Inferior parietal cortex (tissue), 1 donor: ENCODE measurements around the gene WNT6.

ENCODE experiments used
- DNase-seq: peaks from one replicate; pipeline ENCODE4 v3.0.0-alpha.2; 2016; ENCODE audit errors: extremely low spot score

Gene WNT6

DNA sequence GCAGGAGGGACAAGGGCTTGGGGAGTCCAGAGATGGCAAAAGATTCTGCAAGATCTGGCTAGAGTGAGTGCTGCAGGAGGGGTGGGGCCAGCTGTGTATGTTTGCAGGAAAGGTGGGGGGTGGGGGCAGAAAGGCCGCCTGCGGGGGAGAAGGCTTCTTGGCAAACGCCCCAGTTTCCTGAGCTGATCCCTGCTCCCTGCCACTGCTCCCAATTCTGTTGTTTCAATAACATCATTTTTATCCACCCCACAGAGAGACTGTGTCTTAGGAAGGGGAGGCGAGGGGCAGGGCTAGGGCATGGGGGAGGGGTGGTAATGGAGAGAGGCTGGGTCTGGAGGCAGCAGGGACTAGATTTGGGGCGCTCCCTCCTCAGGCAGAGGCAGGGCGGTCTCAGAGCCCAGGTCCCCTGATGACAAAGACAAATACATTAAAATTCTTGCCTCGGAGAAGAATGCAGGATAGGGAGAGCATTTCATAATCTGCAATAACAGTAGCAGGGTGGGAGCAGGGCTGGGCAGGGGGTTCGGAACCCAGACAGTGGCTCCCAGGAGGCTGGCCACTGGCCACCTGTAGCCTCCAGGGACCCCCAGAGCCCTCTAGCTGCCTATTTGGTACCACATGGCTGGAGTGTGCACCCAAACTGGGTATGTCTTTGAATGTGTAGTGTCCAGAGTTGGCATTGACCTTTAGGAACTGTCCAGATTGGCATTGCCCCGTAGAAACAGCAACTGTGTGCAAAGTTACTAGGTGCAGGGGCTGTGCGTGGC, 2.1 kb upstream of the WNT6 start:
- no peak for DNase-seq

- no peak for DNase-seq
These were observed 1.5 kb upstream of the WNT6 start for GRCh38 chr2:218858138-218858445.

GRCh38 chr2:218858671-218859555, 692 bp upstream of the WNT6 start:
- DNase-seq = no peak

GRCh38 chr2:218859988-218860831, 605 bp downstream of the WNT6 start:
- no peak for DNase-seq

DNA sequence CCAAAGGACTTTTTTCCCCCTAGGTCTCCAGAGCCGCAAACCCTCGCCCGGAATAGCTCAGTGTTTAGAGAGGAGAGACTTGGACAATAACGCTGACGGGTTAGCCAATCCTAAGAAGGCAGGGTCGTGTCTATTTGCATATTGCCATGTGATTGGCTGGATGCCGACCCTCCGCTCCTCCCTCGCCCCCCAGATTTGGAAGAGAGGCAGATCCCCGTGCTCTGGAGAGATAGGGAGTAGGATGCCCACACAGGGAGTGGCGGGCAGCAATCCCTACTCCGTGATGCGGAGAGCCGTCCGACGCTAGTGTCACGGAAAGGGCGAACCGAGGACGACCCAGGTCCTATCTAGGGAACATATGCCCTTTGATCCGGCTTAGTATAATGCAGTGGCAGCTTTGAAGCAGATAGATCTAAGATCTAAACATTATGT, 1.4 kb downstream of the WNT6 start:
- no peak for DNase-seq

DNA sequence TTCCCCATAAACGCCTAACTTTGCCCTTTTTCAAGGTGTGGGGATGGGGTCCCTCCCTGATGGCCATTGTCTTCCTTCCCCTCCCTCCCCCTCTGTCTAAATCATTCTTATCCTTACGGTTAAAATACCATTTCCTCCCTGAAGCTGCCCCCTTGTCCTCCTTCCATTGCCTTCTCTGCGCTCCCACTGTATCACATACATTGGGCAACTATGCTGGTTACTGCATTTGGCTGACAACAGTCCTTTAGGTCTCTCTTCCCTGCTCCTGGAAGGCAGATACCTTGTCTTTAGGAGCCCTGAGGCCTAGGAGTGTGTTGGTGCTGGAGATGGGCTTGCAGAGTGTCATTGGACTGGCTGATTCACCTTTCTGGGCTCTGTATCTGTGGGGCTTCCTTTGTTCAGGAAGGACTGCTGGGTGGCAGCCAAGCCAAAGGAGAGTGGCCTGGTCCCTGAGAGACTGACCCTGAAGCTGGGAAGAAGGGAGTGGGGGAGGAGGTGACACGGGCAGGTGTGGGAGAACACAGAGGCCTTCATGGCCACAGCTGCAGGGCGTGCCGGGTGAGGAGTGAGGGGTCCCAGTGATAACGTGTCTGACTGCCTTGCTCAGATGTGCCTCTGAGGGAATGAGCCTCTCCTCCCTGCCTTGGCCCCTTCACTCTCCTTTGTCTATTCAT, 2.2 kb downstream of the WNT6 start:
- no peak for DNase-seq

- no peak for DNase-seq
These were observed 3.5 kb downstream of the WNT6 start for GRCh38 chr2:218863021-218863520.

- DNase-seq = no peak
These were observed 5.8 kb downstream of the WNT6 start for GRCh38 chr2:218865396-218865795.

DNA sequence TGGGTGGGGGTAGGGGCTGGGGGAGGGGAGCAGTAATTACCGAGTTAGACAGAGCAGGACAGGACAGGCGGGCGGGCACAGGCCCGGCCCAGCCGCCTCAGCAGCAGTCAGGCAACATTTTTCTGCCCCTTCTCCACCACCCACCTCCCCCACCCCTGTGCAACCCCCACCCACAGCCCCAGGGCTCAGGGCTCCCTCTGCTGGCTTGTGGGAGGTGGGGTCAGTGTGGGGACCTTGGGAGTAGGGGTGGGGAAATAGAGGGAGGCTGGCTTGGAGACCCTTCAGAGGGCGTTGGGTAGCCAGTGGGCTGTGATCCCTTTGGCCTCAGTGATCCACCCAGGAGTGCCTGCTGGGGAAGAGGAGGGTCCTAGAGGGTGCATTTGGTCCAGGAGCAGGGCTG, 6.4 kb downstream of the WNT6 start:
- no peak for DNase-seq

- no peak for DNase-seq
These were observed 8.3 kb downstream of the WNT6 start for GRCh38 chr2:218867900-218868299.

GRCh38 chr2:218869064-218869463, 9.5 kb downstream of the WNT6 start:
- no peak for DNase-seq

GRCh38 chr2:218870984-218871344, 11.4 kb downstream of the WNT6 start:
- no peak for DNase-seq

GRCh38 chr2:218871345-218872302, 12.0 kb downstream of the WNT6 start:
- DNase-seq = no peak

GRCh38 chr2:218872645-218873358, 13.2 kb downstream of the WNT6 start:
- no peak for DNase-seq

GRCh38 chr2:218873359-218874194, 14.0 kb downstream of the WNT6 start:
- no peak for DNase-seq

DNA sequence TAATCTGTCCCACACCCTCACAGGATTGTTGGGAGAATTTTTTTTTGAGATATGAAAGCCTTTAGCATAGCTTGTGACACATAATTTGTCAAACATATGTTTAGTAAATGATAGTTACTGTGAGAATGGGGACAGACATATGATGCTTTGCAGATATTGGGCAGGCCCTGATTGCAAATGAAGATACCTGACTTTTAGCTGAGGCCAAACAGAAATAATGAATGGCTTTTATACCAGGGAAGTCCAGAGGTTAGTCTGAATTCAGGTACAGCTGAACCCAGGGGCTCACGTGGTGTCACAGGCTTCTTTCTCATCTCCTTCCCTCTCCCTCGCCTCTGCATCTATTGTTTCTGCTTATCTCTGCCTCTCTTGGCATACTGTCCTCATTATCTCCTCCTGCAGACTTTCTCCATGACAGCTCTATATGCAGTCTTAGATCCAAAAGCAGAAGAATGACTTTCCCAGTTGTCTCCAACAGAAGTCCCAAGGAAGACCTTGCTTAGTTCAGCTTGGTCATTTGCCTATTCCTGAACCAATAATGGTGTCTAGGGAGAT, 16.2 kb downstream of the WNT6 start:
- DNase-seq = no peak

DNA sequence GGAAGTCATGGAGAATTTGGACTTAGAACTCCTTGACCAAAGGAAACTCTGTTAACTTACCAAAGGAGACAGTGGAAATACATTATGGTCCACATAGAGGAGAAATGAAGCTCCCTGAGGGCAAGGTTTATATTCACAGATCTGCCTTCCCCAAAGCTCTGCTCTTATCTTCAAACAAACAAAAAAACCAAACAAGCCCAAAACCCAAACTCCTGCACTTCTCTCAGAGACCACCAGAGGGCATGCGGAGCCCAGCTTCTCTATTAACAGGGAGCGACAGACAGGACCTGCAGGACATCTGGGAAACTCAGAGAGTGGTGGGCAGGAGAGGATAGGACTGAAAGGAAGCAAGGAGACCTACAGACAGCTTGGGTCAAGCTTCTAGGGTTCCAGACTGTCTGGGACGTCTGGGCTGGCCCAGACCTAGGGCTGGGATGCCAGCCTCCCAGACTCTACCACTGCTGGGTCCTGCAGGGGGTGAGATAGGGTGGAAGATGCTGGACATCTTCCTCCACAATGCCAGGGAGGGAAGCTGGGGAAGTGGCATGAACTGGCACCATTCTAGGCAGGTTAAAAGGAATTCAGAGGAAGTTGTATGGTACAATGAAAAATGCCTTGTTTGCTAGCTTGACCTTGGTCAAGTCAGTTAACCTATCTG, 17.1 kb downstream of the WNT6 start:
- DNase-seq = peak; percentile 90

DNA sequence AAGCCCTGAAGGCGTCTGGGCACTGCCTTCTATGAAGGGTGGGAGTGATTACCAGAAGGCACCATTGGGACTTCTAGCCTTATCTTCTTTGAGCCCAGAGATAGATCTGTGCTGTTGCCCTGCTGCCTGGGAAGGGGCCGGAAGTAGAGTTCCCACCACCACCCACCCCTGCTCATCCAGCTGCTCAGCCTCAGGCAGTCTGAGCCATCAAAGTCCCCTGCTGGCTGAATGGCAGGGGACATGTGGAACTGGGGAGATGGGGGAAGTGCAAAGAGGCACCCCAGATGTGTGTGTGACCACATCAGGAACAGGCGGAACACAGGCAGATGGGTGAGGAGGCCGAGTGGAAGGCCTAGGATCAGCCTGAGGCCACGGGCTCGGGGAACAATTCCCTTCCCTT, 17.7 kb downstream of the WNT6 start:
- no peak for DNase-seq
